Nephron progenitor cell (in vitro differentiated cells): ENCODE measurements around the gene HUNK.

Source experiments
- DNase-seq: peaks from one replicate; pipeline ENCODE4 v3.0.0; 2021
- H3K27ac Mint-ChIP-seq: 2 replicates; pipeline ENCODE4 v1.8.0; 2021; ENCODE audit warnings: mild to moderate bottlenecking, moderate library complexity, mixed read lengths
- H3K27me3 Mint-ChIP-seq: 2 replicates; pipeline ENCODE4 v1.8.0; 2021; ENCODE audit warnings: mild to moderate bottlenecking, low read depth, mixed read lengths; ENCODE audit not compliant: poor library complexity
- H3K36me3 Mint-ChIP-seq: 2 replicates; pipeline ENCODE4 v1.8.0; 2021; ENCODE audit warnings: low read depth, mixed read lengths
- H3K4me1 Mint-ChIP-seq: 2 replicates; pipeline ENCODE4 v1.8.0; 2021; ENCODE audit warnings: mixed read lengths
- H3K4me3 Mint-ChIP-seq: 2 replicates; pipeline ENCODE4 v1.8.0; 2021; ENCODE audit warnings: mild to moderate bottlenecking, moderate library complexity, mixed read lengths
- H3K9me3 Mint-ChIP-seq: 2 replicates; pipeline ENCODE4 v1.8.0; 2021; ENCODE audit warnings: mild to moderate bottlenecking, moderate library complexity, mixed read lengths
- TF ChIP-seq, protein P1 (sequence below): fragments of 200-600 bp; sonication (generic); IDR thresholded peaks from 2 replicates; pipeline ENCODE4 v1.5.0; 2021; ENCODE audit warnings: antibody characterized with exemption

The HUNK gene

GRCh38 chr21:31959881-31960280, 87.1 kb downstream of the HUNK start:
- no peak for DNase-seq
- peaks cover 4% of the 10 kb centered on the region for H3K27me3 Mint-ChIP-seq
- H3K4me3 Mint-ChIP-seq, result no peak overlapping the region
- peaks cover 100% of the 10 kb centered on the region for H3K36me3 Mint-ChIP-seq
- no peak overlapping the region for H3K27ac Mint-ChIP-seq
- peaks cover 24% of the 10 kb centered on the region for H3K9me3 Mint-ChIP-seq
- TF ChIP-seq, protein P1, sequence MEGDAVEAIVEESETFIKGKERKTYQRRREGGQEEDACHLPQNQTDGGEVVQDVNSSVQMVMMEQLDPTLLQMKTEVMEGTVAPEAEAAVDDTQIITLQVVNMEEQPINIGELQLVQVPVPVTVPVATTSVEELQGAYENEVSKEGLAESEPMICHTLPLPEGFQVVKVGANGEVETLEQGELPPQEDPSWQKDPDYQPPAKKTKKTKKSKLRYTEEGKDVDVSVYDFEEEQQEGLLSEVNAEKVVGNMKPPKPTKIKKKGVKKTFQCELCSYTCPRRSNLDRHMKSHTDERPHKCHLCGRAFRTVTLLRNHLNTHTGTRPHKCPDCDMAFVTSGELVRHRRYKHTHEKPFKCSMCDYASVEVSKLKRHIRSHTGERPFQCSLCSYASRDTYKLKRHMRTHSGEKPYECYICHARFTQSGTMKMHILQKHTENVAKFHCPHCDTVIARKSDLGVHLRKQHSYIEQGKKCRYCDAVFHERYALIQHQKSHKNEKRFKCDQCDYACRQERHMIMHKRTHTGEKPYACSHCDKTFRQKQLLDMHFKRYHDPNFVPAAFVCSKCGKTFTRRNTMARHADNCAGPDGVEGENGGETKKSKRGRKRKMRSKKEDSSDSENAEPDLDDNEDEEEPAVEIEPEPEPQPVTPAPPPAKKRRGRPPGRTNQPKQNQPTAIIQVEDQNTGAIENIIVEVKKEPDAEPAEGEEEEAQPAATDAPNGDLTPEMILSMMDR, result no peak
- H3K4me1 Mint-ChIP-seq, result peaks cover 8% of the 10 kb centered on the region

- Mint-ChIP-seq H3K36me3 (peaks cover 97% of the 10 kb centered on the region), H3K4me3 (no peak overlapping the region), H3K27ac (no peak overlapping the region), H3K4me1 (peaks cover 8% of the 10 kb centered on the region), H3K9me3 (peaks cover 24% of the 10 kb centered on the region), H3K27me3 (peaks cover 4% of the 10 kb centered on the region)
- no peak for DNase-seq
- TF ChIP-seq, protein P1, result no peak
Observed at GRCh38 chr21:31961027-31961426, 88.2 kb downstream of the HUNK start.

- Mint-ChIP-seq H3K27me3 (peaks cover under 1% of the 10 kb centered on the region), H3K9me3 (peaks cover 24% of the 10 kb centered on the region), H3K27ac (no peak overlapping the region), H3K4me3 (no peak overlapping the region), H3K36me3 (peaks cover 97% of the 10 kb centered on the region), H3K4me1 (peaks cover 4% of the 10 kb centered on the region)
- TF ChIP-seq, protein P1, result no peak
- no peak for DNase-seq
Observed at GRCh38 chr21:31961704-31962103, 88.9 kb downstream of the HUNK start.

- H3K36me3 Mint-ChIP-seq, result peaks cover 92% of the 10 kb centered on the region
- H3K27ac Mint-ChIP-seq, result no peak overlapping the region
Observed at GRCh38 chr21:31964692-31965091, 91.9 kb downstream of the HUNK start.

GRCh38 chr21:31967334-31967733, 94.5 kb downstream of the HUNK start:
- Mint-ChIP-seq H3K27ac (peak overlapping the region; percentile 95), H3K4me1 (peaks cover 21% of the 10 kb centered on the region), H3K27me3 (no peaks in the 10 kb centered on the region), H3K4me3 (no peak overlapping the region), H3K36me3 (peaks cover 85% of the 10 kb centered on the region), H3K9me3 (no peaks in the 10 kb centered on the region)
- no peak for DNase-seq
- TF ChIP-seq, protein P1, result no peak

More at GRCh38 chr21:31964692-31965091, 91.9 kb downstream of the HUNK start:
- TF ChIP-seq, protein P1, result no peak
- Mint-ChIP-seq H3K4me3 (no peak overlapping the region), H3K4me1 (peaks cover 16% of the 10 kb centered on the region), H3K9me3 (peaks cover 22% of the 10 kb centered on the region), H3K27me3 (no peaks in the 10 kb centered on the region)
- no peak for DNase-seq

- TF ChIP-seq, protein P1, result no peak
- Mint-ChIP-seq H3K4me1 (peaks cover 25% of the 10 kb centered on the region), H3K27me3 (no peaks in the 10 kb centered on the region), H3K27ac (no peak overlapping the region), H3K9me3 (no peaks in the 10 kb centered on the region), H3K36me3 (peaks cover 86% of the 10 kb centered on the region), H3K4me3 (no peak overlapping the region)
- DNase-seq, result no peak
Observed at GRCh38 chr21:31972622-31973021, 99.8 kb downstream of the HUNK start.
